Chondrocyte (in vitro differentiated cells): Measurements from ENCODE around the gene MMD2. TPM values are rescaled to one million over a fixed set of nuclear protein-coding genes. Genes with fewer than 3 reads are reported as not detected.

Experiments
- DNase-seq: peaks from one replicate; pipeline ENCODE4 v3.0.0; 2021; ENCODE audit warnings: mixed read lengths, low spot score
- H3K27ac Mint-ChIP-seq: one replicate; pipeline ENCODE4 v1.8.0; 2021; ENCODE audit warnings: mild to moderate bottlenecking, moderate library complexity, mixed read lengths; ENCODE audit not compliant: unreplicated experiment
- H3K27me3 Mint-ChIP-seq: 2 replicates; pipeline ENCODE4 v1.8.0; 2021; ENCODE audit warnings: low read depth, mixed read lengths
- H3K36me3 Mint-ChIP-seq: 2 replicates; pipeline ENCODE4 v1.8.0; 2021; ENCODE audit warnings: low read depth, mixed read lengths
- H3K4me1 Mint-ChIP-seq: 2 replicates; pipeline ENCODE4 v1.8.0; 2021; ENCODE audit warnings: low read depth, mild to moderate bottlenecking, mixed read lengths
- H3K4me3 Mint-ChIP-seq: one replicate; pipeline ENCODE4 v1.8.0; 2021; ENCODE audit warnings: mild to moderate bottlenecking, moderate library complexity, mixed read lengths; ENCODE audit not compliant: unreplicated experiment
- H3K9me3 Mint-ChIP-seq: 2 replicates; pipeline ENCODE4 v1.8.0; 2021; ENCODE audit warnings: low read depth, mixed read lengths
- CTCF ChIP-seq: fragments of 200-600 bp; sonication (generic); IDR thresholded peaks from 2 replicates; pipeline ENCODE4 v1.5.0; 2021; ENCODE audit warnings: antibody characterized with exemption, mild to moderate bottlenecking, moderate library complexity
- total RNA-seq: library from RNA; stranded (reverse); gene quantifications from 3 replicates; pipeline ENCODE4 v1.2.1, GENCODE V29; 2021

MMD2 gene
- total RNA-seq, 1 donor from 2014 or later, result not detected

- no peak for DNase-seq
- Mint-ChIP-seq H3K9me3 (no peaks in the 10 kb centered on the region), H3K4me3 (no peak overlapping the region), H3K4me1 (peaks cover 11% of the 10 kb centered on the region), H3K36me3 (no peaks in the 10 kb centered on the region), H3K27me3 (peaks cover 19% of the 10 kb centered on the region), H3K27ac (no peak overlapping the region)
- no peak for TF ChIP-seq CTCF
Measured at GRCh38 chr7:4886671-4887070, 72.3 kb downstream of the MMD2 start.

- Mint-ChIP-seq H3K4me3 (no peak overlapping the region), H3K36me3 (no peaks in the 10 kb centered on the region), H3K4me1 (peaks cover 11% of the 10 kb centered on the region), H3K9me3 (no peaks in the 10 kb centered on the region), H3K27me3 (peaks cover 16% of the 10 kb centered on the region), H3K27ac (no peak overlapping the region)
- no peak for TF ChIP-seq CTCF
- no peak for DNase-seq
Measured at GRCh38 chr7:4885317-4885807, 73.6 kb downstream of the MMD2 start.

GRCh38 chr7:4884164-4884563, 74.8 kb downstream of the MMD2 start:
- Mint-ChIP-seq H3K4me3 (no peak overlapping the region), H3K36me3 (no peaks in the 10 kb centered on the region), H3K27ac (no peak overlapping the region), H3K9me3 (no peaks in the 10 kb centered on the region), H3K4me1 (peaks cover 15% of the 10 kb centered on the region), H3K27me3 (peaks cover 8% of the 10 kb centered on the region)
- no peak for TF ChIP-seq CTCF
- no peak for DNase-seq

GRCh38 chr7:4883372-4884144, 75.4 kb downstream of the MMD2 start, which contains the start of gene RADIL:
Gene RADIL (minus strand): TSS chr7:4883716. CDS start chr7:4878139, 5,577 bp downstream.
- peaks cover 20% of the 10 kb centered on the region for H3K4me1 Mint-ChIP-seq
- peak within 1 kb of the TSS; percentile 80 for H3K27ac Mint-ChIP-seq
- no peaks in the 10 kb centered on the region for H3K9me3 Mint-ChIP-seq
- no peak for DNase-seq
- peaks cover 6% of the 10 kb centered on the region for H3K27me3 Mint-ChIP-seq
- peak; percentile 95 for TF ChIP-seq CTCF
- no peaks in the 10 kb centered on the region for H3K36me3 Mint-ChIP-seq
- H3K4me3 Mint-ChIP-seq, result peak within 1 kb of the TSS; percentile 58

GRCh38 chr7:4883033-4883371, 76.0 kb downstream of the MMD2 start:
- no peak for TF ChIP-seq CTCF
- H3K4me1 Mint-ChIP-seq, result peaks cover 20% of the 10 kb centered on the region
- H3K36me3 Mint-ChIP-seq, result no peaks in the 10 kb centered on the region
- no peak for DNase-seq
- H3K27ac Mint-ChIP-seq, result no peak overlapping the region
- no peaks in the 10 kb centered on the region for H3K9me3 Mint-ChIP-seq
- peaks cover 6% of the 10 kb centered on the region for H3K27me3 Mint-ChIP-seq
- peak overlapping the region; percentile 58 for H3K4me3 Mint-ChIP-seq
